Rectal smooth muscle tissue (tissue), 1 donor: ENCODE results near the gene NEDD8.
A peak's percentile ranks its signal among the peaks of the same experiment; 100 is the strongest.

ENCODE experiments used
- H3K27ac ChIP-seq: one replicate; pipeline ENCODE4 v1.7.0; 2013; ENCODE audit warnings: low read depth, low read length, inconsistent platforms
- H3K27me3 ChIP-seq: one replicate; pipeline ENCODE4 v1.7.0; 2013; ENCODE audit warnings: low read length; ENCODE audit not compliant: control insufficient read depth, insufficient read depth
- H3K36me3 ChIP-seq: one replicate; pipeline ENCODE4 v1.7.0; 2013; ENCODE audit warnings: low read length; ENCODE audit not compliant: control insufficient read depth, insufficient read depth
- H3K4me1 ChIP-seq: one replicate; pipeline ENCODE4 v1.7.0; 2013; ENCODE audit warnings: low read length; ENCODE audit not compliant: control insufficient read depth, insufficient read depth
- H3K4me3 ChIP-seq: one replicate; pipeline ENCODE4 v1.7.0; 2013; ENCODE audit warnings: low read length
- H3K9ac ChIP-seq: one replicate; pipeline ENCODE4 v1.7.0; 2013; ENCODE audit warnings: low read length

The NEDD8 gene

DNA sequence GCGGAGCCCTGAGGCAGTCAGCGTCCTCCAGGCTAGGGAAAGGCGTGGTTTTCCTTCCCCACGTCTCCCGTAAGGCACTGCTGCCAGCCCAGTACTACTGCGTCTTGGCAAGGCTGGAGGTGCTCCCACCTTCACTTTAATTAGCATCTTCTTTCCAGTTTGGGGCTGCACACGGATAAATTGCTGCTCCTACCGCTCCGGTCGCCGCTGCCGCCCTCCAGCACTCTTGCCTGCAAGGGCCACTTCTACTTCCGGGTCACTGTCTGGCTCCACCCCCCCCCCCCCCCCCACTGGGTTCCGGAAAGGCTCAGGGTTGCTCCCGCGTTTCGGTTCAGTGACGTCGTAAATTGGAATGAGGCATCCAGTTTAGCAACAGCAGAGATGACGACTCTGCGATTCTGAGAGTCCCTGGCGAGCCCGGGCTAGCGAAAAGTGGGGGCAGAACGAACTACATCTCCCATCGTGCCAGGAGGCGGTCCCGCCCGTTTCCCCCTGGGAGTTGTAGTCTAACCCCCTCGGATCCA lies at the start of gene NEDD8:
Gene NEDD8 (minus strand): TSS at position 247 of the 524 bp plus-strand sequence. CDS start 100 bp downstream, at position 147.
- Histone ChIP-seq H3K4me1 (peaks cover 13% of the 10 kb centered on the region), H3K36me3 (peaks cover 7% of the 10 kb centered on the region), H3K27me3 (no peaks in the 10 kb centered on the region), H3K4me3 (peak within 1 kb of the TSS; percentile 91), H3K9ac (peak within 1 kb of the TSS; percentile 84), H3K27ac (peak within 1 kb of the TSS; percentile 93)

DNA sequence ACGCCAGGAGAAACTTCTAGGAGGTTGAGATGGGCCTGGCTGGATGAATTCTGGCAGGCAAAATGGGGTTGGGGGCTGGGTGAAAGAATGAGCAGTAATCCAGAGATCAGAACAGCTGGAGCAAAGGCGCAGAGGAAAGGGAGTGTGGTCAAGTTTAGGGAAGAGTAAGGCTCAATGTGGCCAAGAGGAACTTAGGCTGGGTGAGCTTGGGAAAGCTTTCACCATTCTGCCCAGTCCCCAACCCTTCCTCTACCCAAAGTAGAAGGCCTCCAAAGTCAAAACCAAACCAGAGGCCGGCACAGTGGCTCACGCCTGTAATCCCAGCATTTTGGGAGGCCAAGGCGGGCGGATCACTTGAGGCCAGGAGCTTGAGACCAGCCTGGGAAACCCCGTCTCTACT lies 49.5 kb upstream of the NEDD8 start:
- no peaks in the 10 kb centered on the region for H3K27me3 ChIP-seq
- no peaks in the 10 kb centered on the region for H3K36me3 ChIP-seq
- no peak overlapping the region for H3K9ac ChIP-seq
- H3K4me3 ChIP-seq: no peak overlapping the region
- no peaks in the 10 kb centered on the region for H3K4me1 ChIP-seq
- H3K27ac ChIP-seq: no peak overlapping the region

DNA sequence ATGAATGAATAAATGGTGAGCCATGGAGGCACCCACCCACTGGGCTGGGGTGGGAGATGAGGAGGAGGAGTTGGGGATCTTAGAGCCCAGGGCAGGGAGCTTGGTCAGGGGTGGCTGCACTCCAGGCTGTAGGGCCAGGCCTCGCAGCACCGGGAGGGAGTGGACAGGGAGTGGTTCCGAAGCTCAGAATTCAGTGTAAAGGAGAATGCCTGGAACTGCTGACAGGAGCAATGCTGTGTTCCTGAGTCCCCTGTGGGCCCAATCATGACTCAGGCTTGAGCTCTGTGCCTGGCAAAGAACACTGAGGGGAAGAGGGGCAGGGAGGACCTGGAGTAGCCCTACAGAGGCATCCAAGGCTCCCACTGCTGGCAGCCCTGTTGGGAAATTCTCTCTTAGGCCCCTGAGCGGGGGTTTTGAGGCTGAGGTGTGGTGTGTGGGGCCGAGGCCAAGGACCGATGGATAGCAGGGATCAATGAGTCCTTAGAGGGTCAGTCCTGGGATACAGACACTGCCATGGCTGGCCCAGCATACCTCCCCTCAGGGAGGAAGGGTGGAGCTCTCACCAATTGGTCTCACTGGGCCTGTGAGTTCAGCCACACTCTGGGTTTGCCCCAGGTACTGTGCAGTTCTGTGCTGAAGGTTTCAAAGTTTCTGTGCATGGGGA lies 48.8 kb upstream of the NEDD8 start:
- Histone ChIP-seq H3K4me3 (no peak overlapping the region), H3K27ac (no peak overlapping the region), H3K36me3 (no peaks in the 10 kb centered on the region), H3K9ac (no peak overlapping the region), H3K4me1 (no peaks in the 10 kb centered on the region), H3K27me3 (no peaks in the 10 kb centered on the region)

DNA sequence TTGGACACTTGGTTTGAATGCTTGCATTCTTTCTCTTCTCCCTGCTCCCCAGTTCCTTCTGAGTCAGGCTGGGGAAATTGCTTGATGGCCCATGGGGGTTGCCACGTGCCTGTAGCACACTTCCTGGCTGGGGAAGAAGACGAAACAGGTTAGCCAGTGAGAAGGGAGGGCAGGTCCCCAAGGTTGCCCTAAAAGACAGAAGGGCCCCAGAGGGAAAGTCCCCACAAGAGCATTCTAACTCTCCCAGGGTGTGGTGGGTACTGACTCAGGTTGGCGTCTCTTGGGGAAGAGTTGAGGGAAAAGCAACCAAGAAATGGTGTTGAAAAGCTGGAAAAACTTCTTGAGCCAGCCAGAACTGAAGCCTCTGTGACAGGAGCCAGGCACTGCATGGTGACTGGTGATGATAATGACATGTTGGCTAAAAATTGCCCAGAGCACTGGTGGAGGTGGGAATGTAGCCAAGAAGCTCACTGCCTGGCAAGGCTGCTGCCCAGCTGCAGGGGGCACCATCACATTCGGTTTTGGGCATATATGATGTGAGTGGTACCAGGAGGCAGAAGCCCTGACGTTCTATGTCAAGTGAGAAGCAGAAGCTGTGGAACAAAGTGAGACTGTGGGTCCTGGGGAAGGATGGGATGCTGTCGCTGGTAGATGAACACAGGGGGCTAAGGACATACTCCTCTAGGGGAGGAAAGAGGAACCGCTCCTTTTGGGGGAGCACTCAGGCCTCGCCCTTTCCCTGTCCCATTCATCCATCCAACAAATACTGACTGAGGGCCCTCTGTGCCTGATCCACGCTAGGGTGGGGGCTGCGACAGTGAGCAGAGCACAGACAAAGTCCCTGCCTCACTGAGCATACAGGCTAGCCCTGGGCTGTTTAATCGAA lies 47.4 kb upstream of the NEDD8 start:
- no peak overlapping the region for H3K9ac ChIP-seq
- no peak overlapping the region for H3K4me3 ChIP-seq
- no peaks in the 10 kb centered on the region for H3K4me1 ChIP-seq
- no peak overlapping the region for H3K27ac ChIP-seq
- H3K27me3 ChIP-seq: no peaks in the 10 kb centered on the region
- H3K36me3 ChIP-seq: no peaks in the 10 kb centered on the region

DNA sequence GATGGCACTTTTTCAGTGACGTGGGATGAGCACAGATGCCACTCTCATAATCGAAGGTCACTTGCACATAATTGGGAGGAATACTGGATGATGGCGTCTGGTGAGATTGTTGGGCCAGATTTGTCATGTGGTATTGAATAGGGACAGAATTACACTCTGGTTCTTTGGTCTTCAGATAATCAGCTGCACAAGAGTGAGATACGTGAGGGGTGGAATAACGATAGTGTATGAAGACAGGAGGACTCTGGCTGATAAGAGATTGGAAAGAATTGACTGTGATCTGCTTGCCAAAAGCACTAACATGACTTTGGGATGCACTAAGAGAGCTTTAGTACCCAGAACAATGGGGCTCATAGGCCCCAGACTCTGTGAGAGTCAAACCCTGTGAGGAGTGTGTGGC lies 46.3 kb upstream of the NEDD8 start:
- H3K4me3 ChIP-seq: no peak overlapping the region
- H3K36me3 ChIP-seq: no peaks in the 10 kb centered on the region
- no peaks in the 10 kb centered on the region for H3K27me3 ChIP-seq
- no peak overlapping the region for H3K9ac ChIP-seq
- no peak overlapping the region for H3K27ac ChIP-seq
- H3K4me1 ChIP-seq: no peaks in the 10 kb centered on the region

DNA sequence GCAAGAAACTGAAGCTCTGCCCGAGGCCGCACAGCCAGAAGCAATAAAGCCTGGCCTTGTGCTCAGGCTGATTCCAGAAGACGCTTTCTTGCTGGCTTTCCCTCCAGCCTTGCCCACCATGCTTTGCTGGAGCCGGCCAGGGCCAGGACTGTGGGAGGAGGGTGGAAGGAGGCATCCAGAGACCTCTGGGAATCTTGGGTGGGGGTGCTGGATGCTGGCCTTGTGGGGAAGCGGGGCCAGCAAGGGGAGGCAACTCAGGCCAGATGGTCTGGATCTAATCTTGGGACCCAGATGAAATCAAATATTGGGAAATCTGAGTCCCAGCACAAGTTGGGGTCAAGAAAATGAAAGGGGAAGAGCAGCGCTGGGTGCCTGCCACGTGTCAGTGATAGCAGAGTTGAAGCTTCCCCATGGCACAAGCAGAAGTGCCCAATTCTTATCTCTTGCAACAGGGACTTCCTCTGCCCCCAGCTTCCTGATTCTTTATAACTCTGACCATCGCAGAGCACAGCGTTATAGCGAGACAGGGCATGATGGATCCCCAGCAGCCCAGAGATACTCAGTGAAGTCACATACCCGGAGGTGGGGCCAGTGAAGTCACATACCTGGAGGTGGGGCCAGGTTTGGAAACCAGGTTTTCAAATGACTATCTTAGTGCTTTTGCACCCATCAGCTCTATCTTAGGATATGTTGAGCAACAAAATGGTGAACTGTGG lies 45.6 kb upstream of the NEDD8 start:
- no peaks in the 10 kb centered on the region for H3K4me1 ChIP-seq
- no peak overlapping the region for H3K9ac ChIP-seq
- H3K27me3 ChIP-seq: no peaks in the 10 kb centered on the region
- no peak overlapping the region for H3K27ac ChIP-seq
- H3K4me3 ChIP-seq: no peak overlapping the region
- H3K36me3 ChIP-seq: no peaks in the 10 kb centered on the region

DNA sequence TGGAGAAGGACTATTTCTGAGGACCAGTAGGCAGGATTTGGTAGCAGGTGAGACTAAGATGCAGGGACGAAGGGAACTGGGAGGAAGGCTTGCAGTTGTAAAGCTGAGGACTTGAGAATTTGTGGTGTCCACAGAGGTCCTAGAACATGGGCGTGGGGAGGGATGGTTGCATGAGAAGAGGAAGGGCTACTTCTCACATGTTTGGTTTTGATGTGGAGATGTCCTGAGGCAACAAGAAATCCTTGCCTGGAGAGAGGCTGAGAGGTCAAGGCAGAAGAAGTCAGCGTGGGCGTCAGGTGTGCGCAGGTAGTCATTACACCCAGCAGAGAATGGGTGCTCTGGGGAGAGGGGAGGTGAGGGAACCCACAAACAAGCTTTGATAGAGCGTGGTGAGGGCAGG lies 44.9 kb upstream of the NEDD8 start:
- Histone ChIP-seq H3K9ac (no peak overlapping the region), H3K27me3 (no peaks in the 10 kb centered on the region), H3K36me3 (no peaks in the 10 kb centered on the region), H3K27ac (no peak overlapping the region), H3K4me1 (no peaks in the 10 kb centered on the region), H3K4me3 (no peak overlapping the region)

DNA sequence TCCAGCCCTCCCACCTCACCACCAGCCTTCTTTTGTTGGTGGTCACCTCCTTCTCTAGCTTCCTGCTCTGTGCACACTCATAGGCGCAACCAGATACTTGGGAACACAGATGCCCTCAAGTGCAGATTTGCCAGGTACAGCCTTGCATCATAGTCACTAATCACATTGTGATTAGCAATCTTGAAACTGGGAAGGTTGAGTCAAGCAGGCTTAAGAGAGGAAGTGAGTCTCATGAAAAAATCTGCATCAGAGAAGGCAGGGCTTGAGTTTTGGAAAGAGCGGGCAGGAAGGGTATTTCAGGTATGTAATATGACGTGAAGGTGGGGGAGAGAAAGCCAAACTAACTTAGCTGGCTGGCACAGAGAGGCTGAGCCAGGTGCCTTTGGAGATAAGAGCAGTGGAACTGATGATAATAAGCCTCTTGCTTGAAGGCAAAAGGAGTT lies 42.0 kb upstream of the NEDD8 start:
- Histone ChIP-seq H3K4me1 (no peaks in the 10 kb centered on the region), H3K9ac (no peak overlapping the region), H3K27me3 (no peaks in the 10 kb centered on the region), H3K4me3 (no peak overlapping the region), H3K36me3 (no peaks in the 10 kb centered on the region), H3K27ac (no peak overlapping the region)

DNA sequence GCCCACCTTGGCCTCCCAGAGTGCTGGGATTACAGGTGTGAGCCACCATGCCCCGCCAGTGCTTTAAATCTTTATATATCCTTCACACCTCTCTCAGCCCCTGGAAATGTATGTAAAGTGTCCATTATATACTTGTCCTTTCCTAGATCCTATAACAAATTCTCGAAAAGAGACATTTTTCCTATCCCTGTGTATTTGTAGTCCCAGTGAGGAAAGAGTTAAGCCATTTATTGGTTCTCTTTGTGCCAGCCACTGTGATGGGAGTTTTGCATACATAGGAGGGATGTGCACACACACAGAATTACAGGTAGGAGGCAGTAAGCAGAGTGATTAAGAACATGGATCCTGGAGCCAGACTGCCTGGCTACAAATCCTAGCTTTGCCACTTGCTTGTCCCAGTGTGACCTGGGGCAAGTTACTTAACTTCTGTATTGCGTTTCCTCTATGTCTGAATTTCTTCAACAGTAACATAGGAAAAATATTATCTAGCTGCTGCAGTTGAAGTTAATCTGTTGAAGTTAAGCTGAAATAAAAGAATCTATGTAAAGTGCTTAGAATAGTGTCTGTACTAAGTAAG lies 41.3 kb upstream of the NEDD8 start:
- H3K27me3 ChIP-seq: no peaks in the 10 kb centered on the region
- H3K9ac ChIP-seq: no peak overlapping the region
- no peak overlapping the region for H3K4me3 ChIP-seq
- no peak overlapping the region for H3K27ac ChIP-seq
- H3K36me3 ChIP-seq: no peaks in the 10 kb centered on the region
- H3K4me1 ChIP-seq: no peaks in the 10 kb centered on the region

DNA sequence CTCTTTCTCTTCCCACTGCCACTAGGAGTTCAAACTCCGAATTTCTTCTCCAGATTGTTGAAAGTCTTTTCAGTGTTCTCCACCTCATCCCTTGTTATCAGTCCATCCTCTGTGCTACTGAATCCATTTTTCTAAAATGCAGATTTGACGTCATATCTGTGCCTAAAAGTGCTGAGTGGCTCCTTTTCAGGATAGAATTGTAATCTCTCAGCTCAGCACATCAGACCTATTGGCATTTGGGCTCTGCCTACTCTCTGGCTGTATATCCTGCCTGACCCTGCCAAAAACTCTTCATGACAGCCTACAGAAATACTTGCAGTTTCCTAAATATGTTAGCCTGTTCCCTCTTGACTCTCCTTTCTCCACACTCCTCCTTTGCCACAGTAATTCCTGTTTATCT lies 40.3 kb upstream of the NEDD8 start:
- no peaks in the 10 kb centered on the region for H3K27me3 ChIP-seq
- H3K36me3 ChIP-seq: no peaks in the 10 kb centered on the region
- no peak overlapping the region for H3K9ac ChIP-seq
- no peak overlapping the region for H3K4me3 ChIP-seq
- no peaks in the 10 kb centered on the region for H3K4me1 ChIP-seq
- H3K27ac ChIP-seq: no peak overlapping the region

DNA sequence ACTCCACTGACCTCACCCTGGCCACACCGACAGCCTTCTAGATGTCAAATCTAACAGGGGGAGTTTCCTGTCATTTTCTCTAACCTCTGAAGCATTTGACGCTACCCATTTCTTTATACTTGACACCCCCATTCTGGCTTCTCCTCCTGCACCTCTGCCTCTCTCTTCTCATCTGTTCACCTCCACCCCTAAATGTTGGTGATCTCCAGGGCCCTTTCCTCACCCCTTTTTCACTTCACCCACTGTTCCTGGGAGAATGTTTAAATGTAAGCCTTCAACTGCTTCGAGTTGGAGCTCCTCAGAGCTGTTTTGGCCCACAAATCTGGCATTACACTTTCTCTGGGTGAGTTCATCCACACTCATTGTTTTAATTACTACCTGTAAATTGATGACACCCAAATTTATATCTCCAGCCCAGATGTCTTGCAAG lies 39.7 kb upstream of the NEDD8 start:
- Histone ChIP-seq H3K9ac (no peak overlapping the region), H3K27ac (peak overlapping the region; percentile 91), H3K27me3 (no peaks in the 10 kb centered on the region), H3K4me1 (no peaks in the 10 kb centered on the region), H3K36me3 (no peaks in the 10 kb centered on the region), H3K4me3 (peak overlapping the region; percentile 73)
